Mucosa of descending colon (tissue), 3 donors: ENCODE results near the gene MTUS2. TPM values are rescaled to one million over a fixed set of nuclear protein-coding genes. Genes with fewer than 3 reads are reported as not detected.

Source experiments
- ATAC-seq: fragments of 200-7000 bp; cut with Tn5 transposase; one replicate; pipeline ENCODE4 v1.9.1; 2020; ENCODE audit warnings: mild to moderate bottlenecking, moderate library complexity
- DNase-seq, 3 donors: peaks; one replicate each; pipeline ENCODE4 v3.0.0-alpha.2; 2020
- H3K36me3 ChIP-seq: fragments of 200-600 bp; one replicate; pipeline ENCODE4 v1.8.0; 2021; ENCODE audit warnings: low read depth, mild to moderate bottlenecking
- H3K4me1 ChIP-seq: fragments of 200-600 bp; one replicate; pipeline ENCODE4 v1.8.0; 2021; ENCODE audit warnings: low read depth, mild to moderate bottlenecking
- H3K4me3 ChIP-seq: fragments of 200-600 bp; one replicate; pipeline ENCODE4 v1.8.0; 2021; ENCODE audit warnings: mild to moderate bottlenecking
- H3K9me3 ChIP-seq: fragments of 200-600 bp; one replicate; pipeline ENCODE4 v1.8.0; 2021; ENCODE audit warnings: mild to moderate bottlenecking
- CTCF ChIP-seq: fragments of 200-600 bp; IDR thresholded peaks from one replicate; pipeline ENCODE4 v1.8.0; 2022; ENCODE audit warnings: antibody characterized with exemption, mild to moderate bottlenecking
- intact Hi-C, 2 donors: fragments of 100-400 bp; cut with DNase I in 1 of 2; cut with micrococcal nuclease in 1 of 2; formaldehyde crosslinking; loops; one replicate each; pipeline versions ENCODE4 v1.11.0 to v1.11.1; 2022; cut with DNase I, micrococcal nuclease
- total RNA-seq, 3 donors: library from RNA; stranded (reverse); fragmentation: NEBNext Ultra II Directional in 2 of 3; extraction: Animal tissue kit (Norgen Biotek cat#: 25700) in 2 of 3; gene quantifications; one replicate each; pipeline versions ENCODE4 v1.2.1 to v1.2.4, GENCODE V29; 2021 to 2023
- donor health status: DM: no; HTN: no; CAD: no; lungs with moderate emphysema.
- donor health status: DM: no; HTN: no; CAD: no.
- donor health status: DM: no; HTN: yes; CAD: no.

The MTUS2 gene
- total RNA-seq, 3 donors from 2014 or later = 0.09 to 0.85 (median 0.60) TPM

- TF ChIP-seq CTCF = no peak
- Histone ChIP-seq H3K4me1 (peaks cover 5% of the 10 kb centered on the region), H3K9me3 (no peaks in the 10 kb centered on the region), H3K4me3 (no peak overlapping the region), H3K36me3 (no peaks in the 10 kb centered on the region)
- DNase-seq (no peak), ATAC-seq (no peak)
- intact Hi-C loops = no loop called here
These were observed 663.5 kb downstream of the MTUS2 start for GRCh38 chr13:29483623-29484022.

DNA sequence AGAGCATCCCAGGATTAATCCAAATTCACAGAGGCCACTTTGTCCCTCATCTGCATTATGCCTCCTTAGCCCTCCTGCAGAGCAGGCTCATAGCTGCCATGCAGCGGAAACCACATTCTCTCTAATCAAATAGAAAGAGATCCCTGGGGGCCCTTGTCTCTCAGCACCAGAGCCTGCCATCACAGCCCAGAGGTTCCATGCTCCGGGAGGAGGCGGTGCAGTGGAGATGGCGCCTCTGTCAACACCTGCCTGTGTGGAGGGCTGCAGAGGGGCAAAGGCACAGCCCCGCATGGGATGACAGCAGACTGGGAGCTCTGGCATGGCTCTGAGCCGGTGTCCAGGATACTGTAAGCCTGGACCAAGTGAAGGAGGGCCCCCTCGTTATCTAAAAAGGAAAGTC, 664.1 kb downstream of the MTUS2 start:
- no peaks in the 10 kb centered on the region for H3K9me3 ChIP-seq
- no peak overlapping the region for H3K4me3 ChIP-seq
- peaks cover 5% of the 10 kb centered on the region for H3K4me1 ChIP-seq
- intact Hi-C loops = no loop called here
- ATAC-seq (no peak), DNase-seq (no peak)
- H3K36me3 ChIP-seq = no peaks in the 10 kb centered on the region
- TF ChIP-seq CTCF = no peak

- Histone ChIP-seq H3K4me3 (no peak overlapping the region), H3K36me3 (no peaks in the 10 kb centered on the region), H3K9me3 (no peaks in the 10 kb centered on the region), H3K4me1 (peaks cover 5% of the 10 kb centered on the region)
- DNase-seq = no peak
- intact Hi-C loops = no loop called here
- ATAC-seq = no peak
- TF ChIP-seq CTCF = no peak
These were observed 664.7 kb downstream of the MTUS2 start for GRCh38 chr13:29484796-29485195.

DNA sequence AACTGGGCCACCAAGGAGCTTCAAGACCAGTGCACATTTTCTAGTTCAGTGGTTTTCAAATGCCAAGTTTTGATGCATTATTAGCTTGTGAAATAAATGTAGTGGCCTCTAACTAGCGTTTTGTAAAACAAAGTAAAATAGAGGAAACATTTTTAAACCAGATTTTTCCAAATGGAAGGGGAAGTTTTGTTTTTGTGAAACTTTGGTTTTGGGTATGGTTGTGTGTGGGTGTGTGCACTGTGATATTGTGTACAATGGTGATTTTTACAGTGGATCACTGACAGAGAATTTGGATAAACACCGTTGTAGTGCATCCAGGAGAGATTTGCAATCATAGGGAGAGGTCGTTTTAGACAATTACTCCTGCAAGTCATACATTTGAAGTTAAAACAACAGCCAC, 666.4 kb downstream of the MTUS2 start:
- H3K4me3 ChIP-seq = no peak overlapping the region
- H3K9me3 ChIP-seq = no peaks in the 10 kb centered on the region
- ATAC-seq (no peak), DNase-seq (no peak)
- intact Hi-C loops = no loop called here
- no peaks in the 10 kb centered on the region for H3K36me3 ChIP-seq
- H3K4me1 ChIP-seq = peaks cover 5% of the 10 kb centered on the region
- TF ChIP-seq CTCF = no peak

DNA sequence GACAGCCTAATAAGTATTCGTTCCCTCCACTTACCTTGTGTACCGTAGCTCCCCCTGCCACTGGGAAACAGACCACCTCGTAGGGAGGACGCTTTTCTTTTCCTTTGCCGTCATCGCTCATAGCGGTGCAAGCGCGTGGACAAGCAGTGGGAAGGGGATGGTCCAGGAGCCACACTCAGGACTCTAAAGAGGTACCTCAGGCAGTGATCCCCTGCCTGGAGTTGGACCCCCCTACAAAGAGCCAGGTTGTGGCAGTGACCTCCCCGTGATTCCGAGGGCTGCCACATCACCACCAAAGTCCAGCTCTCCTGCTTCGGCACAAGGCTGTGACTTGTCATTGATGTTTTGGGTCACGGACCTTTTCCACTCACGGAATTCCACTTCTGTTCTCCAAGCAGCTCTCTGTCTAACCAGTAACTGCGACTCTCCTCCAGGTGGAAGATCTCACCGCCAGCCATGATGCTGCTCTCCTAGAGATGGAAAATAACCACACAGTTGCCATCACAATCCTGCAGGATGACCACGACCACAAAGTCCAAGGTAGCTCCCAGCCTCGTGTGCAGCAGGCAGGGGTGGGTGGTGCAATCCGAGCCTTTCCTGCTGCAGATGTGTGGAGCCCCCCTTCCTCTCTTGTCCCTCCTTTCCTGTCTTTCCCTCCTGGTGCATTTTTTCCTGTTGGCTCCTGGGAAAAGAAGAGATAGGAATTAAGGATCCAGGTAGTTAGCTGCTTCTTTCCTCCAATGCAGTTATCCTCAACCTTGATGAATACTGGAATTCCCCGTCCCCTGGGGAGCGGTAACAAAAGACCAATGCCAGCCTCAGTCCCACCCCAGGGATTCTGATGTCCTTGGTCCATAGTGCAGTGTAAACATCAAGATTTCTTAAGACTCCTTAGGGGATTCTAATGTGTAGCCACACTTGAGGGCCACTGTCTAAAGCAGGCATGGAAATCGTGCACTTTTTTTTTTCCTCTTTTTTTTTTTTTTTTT, 667.6 kb downstream of the MTUS2 start:
- ATAC-seq (no peak), DNase-seq (no peak)
- intact Hi-C loops = no loop called here
- TF ChIP-seq CTCF = no peak
- no peaks in the 10 kb centered on the region for H3K4me1 ChIP-seq
- H3K9me3 ChIP-seq = no peaks in the 10 kb centered on the region
- H3K4me3 ChIP-seq = no peak overlapping the region
- H3K36me3 ChIP-seq = no peaks in the 10 kb centered on the region
